Epithelial cell of esophagus (primary cell): ENCODE measurements around the gene DPPA4.

Experiments
- DNase-seq: peaks from one replicate; pipeline ENCODE4 v3.0.0; 2010; ENCODE audit warnings: low read depth
- H3K4me3 ChIP-seq: 2 replicates; pipeline ENCODE4 v1.5.1; 2011; ENCODE audit warnings: mild to moderate bottlenecking, low read length, control low read depth
- TF ChIP-seq, protein P1 (sequence below): IDR thresholded peaks from 2 replicates; pipeline ENCODE4 v1.5.1; 2011; ENCODE audit warnings: low read depth, mild to moderate bottlenecking, low read length, control low read depth, inconsistent platforms; ENCODE audit not compliant: insufficient read depth; ENCODE audit errors: missing control alignments

The DPPA4 gene

DNA sequence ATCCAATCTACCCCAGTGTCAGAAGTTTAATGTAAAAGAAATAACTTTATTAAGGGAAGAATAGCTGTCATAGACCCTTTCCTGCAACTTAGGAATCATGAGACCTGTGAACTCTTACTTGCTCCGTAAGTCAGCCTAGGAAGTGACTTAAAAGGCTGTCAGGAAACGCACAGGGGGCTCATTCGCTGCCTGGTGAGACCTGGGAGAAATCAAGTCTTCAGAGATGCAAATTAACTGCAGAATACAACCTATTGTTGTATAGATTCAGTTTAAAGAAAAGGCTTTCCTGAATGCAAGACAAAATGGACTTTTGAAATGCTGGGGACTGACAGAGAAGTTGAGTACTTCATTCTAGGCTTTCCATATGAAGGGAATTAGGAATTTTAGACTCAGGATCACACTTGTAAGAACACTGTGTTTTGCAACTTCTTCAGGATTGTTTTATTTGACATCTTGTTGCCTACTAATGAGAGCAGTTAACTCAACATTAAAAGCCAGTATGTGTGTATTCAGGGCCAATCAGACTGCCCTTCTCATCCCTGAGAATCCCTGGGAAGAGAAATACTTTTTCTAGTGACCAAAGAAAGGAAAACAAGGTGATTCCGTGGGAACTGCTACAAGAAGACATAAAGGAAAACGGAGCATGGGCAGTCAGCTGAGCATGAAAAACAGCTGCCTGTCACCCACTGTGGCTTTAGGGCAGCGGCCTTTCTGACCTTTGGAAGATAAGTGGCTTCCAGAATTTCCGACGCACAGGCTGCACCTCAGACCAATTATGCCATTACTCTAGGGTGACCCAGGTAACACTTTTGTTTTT, 18.5 kb upstream of the DPPA4 start:
- H3K4me3 ChIP-seq: no peak overlapping the region
- TF ChIP-seq, protein P1, sequence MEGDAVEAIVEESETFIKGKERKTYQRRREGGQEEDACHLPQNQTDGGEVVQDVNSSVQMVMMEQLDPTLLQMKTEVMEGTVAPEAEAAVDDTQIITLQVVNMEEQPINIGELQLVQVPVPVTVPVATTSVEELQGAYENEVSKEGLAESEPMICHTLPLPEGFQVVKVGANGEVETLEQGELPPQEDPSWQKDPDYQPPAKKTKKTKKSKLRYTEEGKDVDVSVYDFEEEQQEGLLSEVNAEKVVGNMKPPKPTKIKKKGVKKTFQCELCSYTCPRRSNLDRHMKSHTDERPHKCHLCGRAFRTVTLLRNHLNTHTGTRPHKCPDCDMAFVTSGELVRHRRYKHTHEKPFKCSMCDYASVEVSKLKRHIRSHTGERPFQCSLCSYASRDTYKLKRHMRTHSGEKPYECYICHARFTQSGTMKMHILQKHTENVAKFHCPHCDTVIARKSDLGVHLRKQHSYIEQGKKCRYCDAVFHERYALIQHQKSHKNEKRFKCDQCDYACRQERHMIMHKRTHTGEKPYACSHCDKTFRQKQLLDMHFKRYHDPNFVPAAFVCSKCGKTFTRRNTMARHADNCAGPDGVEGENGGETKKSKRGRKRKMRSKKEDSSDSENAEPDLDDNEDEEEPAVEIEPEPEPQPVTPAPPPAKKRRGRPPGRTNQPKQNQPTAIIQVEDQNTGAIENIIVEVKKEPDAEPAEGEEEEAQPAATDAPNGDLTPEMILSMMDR: no peak
- DNase-seq: no peak

DNA sequence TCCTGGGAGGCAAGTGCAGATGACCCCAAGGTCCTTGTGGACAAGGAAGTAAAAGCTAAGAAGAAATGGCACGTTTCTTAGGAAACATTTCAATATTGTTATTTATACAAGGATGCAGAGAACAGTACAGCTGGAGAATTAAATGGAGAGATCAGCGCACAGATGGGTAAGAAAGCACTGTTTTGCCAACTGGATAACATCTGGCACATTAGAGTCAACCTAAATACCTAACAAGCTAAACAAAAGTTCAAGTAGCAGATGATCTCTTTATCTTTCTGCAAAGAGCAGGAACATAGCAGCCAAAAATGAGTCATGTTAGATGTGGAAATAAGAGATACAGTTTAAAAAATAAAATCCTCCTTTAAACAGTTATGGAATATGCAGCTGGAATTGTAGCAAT, 15.7 kb upstream of the DPPA4 start:
- TF ChIP-seq, protein P1: no peak
- no peak overlapping the region for H3K4me3 ChIP-seq
- no peak for DNase-seq

DNA sequence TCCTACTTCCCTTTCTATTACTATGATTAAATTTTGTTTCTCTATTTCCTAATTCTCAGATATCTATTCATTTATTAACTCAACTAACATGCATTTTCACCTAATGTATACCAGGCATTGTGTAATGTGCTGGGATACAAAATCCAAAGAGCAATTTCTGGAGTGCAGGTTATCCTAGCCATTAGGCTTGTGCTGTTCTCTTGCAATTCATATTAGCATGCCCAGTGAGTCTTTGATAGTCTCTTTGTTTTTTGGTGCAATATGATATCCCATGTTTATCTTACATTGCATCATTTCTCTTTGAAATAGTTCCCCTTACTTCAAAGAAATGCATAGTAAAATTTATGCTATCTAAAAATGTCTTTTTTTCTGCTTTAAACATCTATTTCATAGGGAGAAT, 13.9 kb upstream of the DPPA4 start:
- no peak overlapping the region for H3K4me3 ChIP-seq
- no peak for DNase-seq
- TF ChIP-seq, protein P1: no peak

DNA sequence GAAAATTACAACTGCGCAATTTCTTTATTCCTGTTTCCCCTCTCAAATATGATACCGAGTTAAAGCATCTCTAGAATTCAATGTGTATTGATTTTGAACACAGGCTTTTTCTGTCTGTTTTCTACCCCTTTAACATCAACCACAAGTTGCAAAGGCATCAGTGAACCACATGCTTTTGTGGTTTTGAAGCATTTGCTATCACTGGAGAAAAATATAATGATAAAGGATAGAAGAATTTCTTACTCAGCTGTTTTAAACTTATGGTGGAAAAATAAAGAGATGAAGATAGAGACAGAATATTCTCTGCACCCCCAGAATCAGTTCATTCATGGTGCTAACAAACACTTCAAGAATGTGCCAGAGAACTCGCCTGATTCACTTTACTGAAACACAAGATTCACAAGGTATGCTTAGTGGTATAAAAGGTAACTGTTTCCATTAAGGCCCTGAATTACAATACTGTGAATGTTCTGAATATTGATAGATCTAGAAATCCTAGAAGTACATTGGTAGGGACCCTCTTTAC, 9.5 kb upstream of the DPPA4 start:
- no peak for DNase-seq
- TF ChIP-seq, protein P1: no peak
- H3K4me3 ChIP-seq: no peak overlapping the region

DNA sequence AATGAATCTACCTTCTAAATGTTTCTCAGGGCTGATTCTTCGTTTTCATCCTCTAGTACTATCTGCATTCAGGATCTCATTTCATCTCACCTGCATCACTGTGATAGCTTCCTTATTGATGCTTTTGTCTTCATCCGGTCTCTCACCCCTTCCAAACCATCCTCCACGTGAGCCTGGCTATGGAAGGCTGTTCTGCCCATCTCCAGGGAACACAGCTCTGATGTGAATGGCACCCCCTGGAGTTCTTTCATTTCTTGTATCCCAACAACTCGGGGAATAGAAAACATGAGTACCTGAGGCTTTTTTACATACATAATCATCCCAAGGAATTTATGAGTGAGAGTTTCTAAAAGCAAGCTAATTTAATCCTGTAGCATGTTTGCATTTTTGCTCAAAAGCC, 8.8 kb upstream of the DPPA4 start:
- H3K4me3 ChIP-seq: no peak overlapping the region
- DNase-seq: no peak
- TF ChIP-seq, protein P1: no peak

DNA sequence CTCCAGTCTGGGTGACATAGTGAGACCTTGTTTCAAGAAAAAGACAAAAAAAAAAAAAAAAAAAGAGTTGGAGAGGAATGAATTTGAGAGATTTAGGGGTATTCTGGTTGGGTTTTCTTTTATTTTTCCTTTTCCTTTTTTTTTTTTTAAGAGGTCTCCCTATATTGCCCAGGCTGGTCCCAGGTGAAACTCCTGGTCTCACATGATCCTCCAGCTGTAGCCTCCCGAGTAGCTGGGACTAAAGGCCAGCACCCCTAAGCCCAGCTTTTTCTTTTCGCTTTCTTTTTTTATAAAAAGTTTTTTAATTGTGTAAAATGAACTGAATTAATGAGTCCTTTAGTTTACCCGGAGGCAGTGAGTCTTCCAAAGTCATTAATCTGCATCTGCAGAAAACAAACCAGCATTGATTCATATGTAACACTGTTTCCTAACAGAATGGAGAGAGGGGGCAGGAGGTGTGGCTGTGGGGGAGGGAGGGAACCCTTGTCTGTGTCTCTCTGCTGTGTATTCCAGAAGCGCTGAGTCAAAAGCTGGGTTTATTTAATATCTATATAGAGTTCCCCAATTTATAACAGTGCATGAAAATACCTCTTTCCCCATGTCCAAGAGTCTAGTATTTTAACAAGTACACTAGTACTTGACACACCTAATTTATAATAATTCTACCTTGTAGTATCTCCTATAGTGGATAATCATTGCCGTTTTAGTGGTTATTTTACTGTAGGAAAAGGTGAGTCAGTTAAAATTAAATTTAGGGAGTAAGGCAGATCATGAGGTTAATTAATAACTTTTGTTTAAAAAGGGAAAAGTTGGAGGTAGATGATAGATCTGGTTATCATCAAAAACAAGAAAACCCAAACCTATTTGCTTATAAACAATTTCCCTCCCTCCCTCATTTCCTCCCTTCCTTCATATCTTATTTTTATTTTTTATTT, 2.6 kb upstream of the DPPA4 start:
- no peak overlapping the region for H3K4me3 ChIP-seq
- TF ChIP-seq, protein P1: no peak
- no peak for DNase-seq
